Endothelial cell of umbilical vein (primary cell): ENCODE results near the gene PDE8B. TPM values are rescaled to one million over a fixed set of nuclear protein-coding genes. Genes with fewer than 3 reads are reported as not detected.

ENCODE experiments used
- BruUV-seq: library from RNA; stranded (reverse); fragments of 400-500 nt; replicated peaks from 2 replicates; lab custom pipeline; 2021; lab: Mats Ljungman, UMichigan
- CTCF ChIA-PET: fragments of 300-600, 350-600 bp; sonication (Branson Sonifier 250); formaldehyde crosslinking; loops from one replicate; lab custom pipeline; 2021; ENCODE audit warnings: antibody characterized with exemption, inconsistent platforms; lab: Charles Lee
- POLR2A ChIA-PET: fragments of 300-600, 350-600 bp; sonication (Branson Sonifier 250); formaldehyde crosslinking; loops from one replicate; lab custom pipeline; 2021; ENCODE audit warnings: antibody characterized with exemption, inconsistent platforms; lab: Charles Lee
- DNase-seq: peaks from one replicate; pipeline ENCODE4 v3.0.0-alpha.2; 2011; ENCODE audit warnings: low read depth, low spot score
- FAIRE-seq: peaks from 2 replicates; lab custom pipeline; 2011; peaks lifted over from hg19 to GRCh38; lab: Jason Lieb, UNC
- H2AFZ ChIP-seq: 2 replicates; pipeline ENCODE4 v1.6.0; 2012; ENCODE audit warnings: low read depth, low read length, control low read depth, inconsistent platforms
- H3K27ac ChIP-seq: 2 replicates; pipeline ENCODE4 v1.5.1; 2011; ENCODE audit warnings: low read depth, mild to moderate bottlenecking, control low read depth, low read length, moderate library complexity; ENCODE audit not compliant: insufficient read depth
- H3K27me3 ChIP-seq, 2 experiments: 2 replicates each; pipeline versions ENCODE4 v1.6.0 to v1.6.1; 2011; ENCODE audit warnings: low read length in 2 of 2, mixed read lengths in 1 of 2; ENCODE audit not compliant: control insufficient read depth in 2 of 2, insufficient read depth in 2 of 2
- H3K36me3 ChIP-seq, 2 experiments: 2 replicates in 1 of 2; 3 replicates in 1 of 2; pipeline ENCODE4 v1.5.1; 2011; ENCODE audit warnings: low read length in 2 of 2, mild to moderate bottlenecking in 1 of 2, moderate library complexity in 1 of 2; ENCODE audit not compliant: control insufficient read depth in 2 of 2, insufficient read depth in 2 of 2; ENCODE audit errors: extremely low read depth in 1 of 2
- H3K4me1 ChIP-seq: 3 replicates; pipeline ENCODE4 v1.5.1; 2011; ENCODE audit warnings: mild to moderate bottlenecking, low read length; ENCODE audit not compliant: control insufficient read depth, insufficient read depth; ENCODE audit errors: extremely low read depth
- H3K4me2 ChIP-seq: 2 replicates; pipeline ENCODE4 v1.6.1; 2011; ENCODE audit warnings: low read length, control low read depth, mixed read lengths; ENCODE audit not compliant: insufficient read depth
- H3K4me3 ChIP-seq, 3 experiments: fragments of 200-600 bp in 1 of 3; sonication (generic), shearing (Covaris generic) in 1 of 3; replicated peaks in 1 of 3; 2 replicates each; pipeline ENCODE4 v1.5.1; 2011 to 2016; ENCODE audit warnings: control low read depth in 3 of 3, low read length in 3 of 3, mild to moderate bottlenecking in 2 of 3, inconsistent platforms in 1 of 3, low read depth in 1 of 3, moderate library complexity in 1 of 3; ENCODE audit not compliant: insufficient read depth in 1 of 3
- H3K79me2 ChIP-seq: 2 replicates; pipeline ENCODE4 v1.6.0; 2012; ENCODE audit warnings: low read length, inconsistent platforms; ENCODE audit not compliant: control insufficient read depth, insufficient read depth
- H3K9ac ChIP-seq: replicated peaks from 2 replicates; pipeline ENCODE3; 2011; ENCODE audit warnings: low read length, control low read depth; ENCODE audit not compliant: insufficient read depth; ENCODE audit errors: extremely low read depth
- H3K9me1 ChIP-seq: replicated peaks from 3 replicates; pipeline ENCODE4 v1.6.0; 2011; ENCODE audit warnings: mild to moderate bottlenecking, low read length; ENCODE audit not compliant: control insufficient read depth, insufficient read depth; ENCODE audit errors: extremely low read depth
- H3K9me3 ChIP-seq: replicated peaks from 2 replicates; pipeline ENCODE4 v1.5.1; 2012; ENCODE audit warnings: low read length, inconsistent platforms; ENCODE audit not compliant: control insufficient read depth, insufficient read depth
- H4K20me1 ChIP-seq: replicated peaks from 2 replicates; pipeline ENCODE3; 2011; ENCODE audit warnings: mild to moderate bottlenecking, low read length; ENCODE audit not compliant: control insufficient read depth, insufficient read depth; ENCODE audit errors: extremely low read depth
- CTCF ChIP-seq, 2 donors: IDR thresholded peaks; 1 replicate in 1 of 2; 2 replicates in 1 of 2; pipeline ENCODE4 v1.5.1; 2011; ENCODE audit warnings: low read length in 2 of 2, mild to moderate bottlenecking in 2 of 2, moderate library complexity in 2 of 2, control low read depth in 1 of 2, inconsistent platforms in 1 of 2, low read depth in 1 of 2; ENCODE audit not compliant: insufficient read depth in 1 of 2; ENCODE audit errors: extremely low read depth in 1 of 2
- EZH2 ChIP-seq: IDR thresholded peaks from 2 replicates; pipeline ENCODE4 v1.6.1; 2012; ENCODE audit warnings: borderline replicate concordance, low read depth, mild to moderate bottlenecking, moderate library complexity, low read length, inconsistent platforms; ENCODE audit not compliant: severe bottlenecking
- FOS ChIP-seq: IDR thresholded peaks from 2 replicates; pipeline ENCODE4 v1.6.1; 2011; ENCODE audit warnings: mild to moderate bottlenecking, low read length, moderate library complexity, borderline replicate concordance; ENCODE audit not compliant: insufficient read depth
- GATA2 ChIP-seq: IDR thresholded peaks from 2 replicates; pipeline ENCODE4 v1.7.0; 2011; ENCODE audit warnings: low read depth, mild to moderate bottlenecking, moderate library complexity, mixed read lengths, low read length; ENCODE audit not compliant: insufficient read length, insufficient read depth
- JUN ChIP-seq: IDR thresholded peaks from 2 replicates; pipeline ENCODE4 v1.6.1; 2011; ENCODE audit warnings: borderline replicate concordance, low read depth; ENCODE audit not compliant: insufficient read length, insufficient read depth
- MYC ChIP-seq: IDR thresholded peaks from one replicate; pipeline ENCODE4 v1.6.1; 2011; ENCODE audit warnings: mild to moderate bottlenecking, low read depth, low read length
- POLR2A ChIP-seq: IDR thresholded peaks from 2 replicates; pipeline ENCODE4 v1.6.1; 2012; ENCODE audit warnings: low read depth, mild to moderate bottlenecking, control low read depth, low read length
- POLR2AphosphoS5 ChIP-seq: IDR thresholded peaks from 2 replicates; pipeline ENCODE4 v1.6.1; 2012; ENCODE audit warnings: low read depth, mild to moderate bottlenecking, control low read depth, low read length, moderate library complexity; ENCODE audit not compliant: insufficient read depth
- dilution Hi-C: fragments of 300-500 bp; cut with MboI; formaldehyde crosslinking; loops from one replicate; pipeline ENCODE4 v1.15.0; 2019; ENCODE audit warnings: low sequenced_read_pairs; ENCODE audit not compliant: extremely low pct_ligation_motif_present
- intact Hi-C: fragments of 100-400 bp; cut with micrococcal nuclease; formaldehyde crosslinking; loops from one replicate; pipeline ENCODE4 v1.10.0; 2022
- polyA plus RNA-seq, 4 experiments: library from polyadenylated mRNA; depleted of rRNA in 3 of 4; stranded (reverse) in 3 of 4; unstranded in 1 of 4; fragments of >200 nt; gene quantifications; 2 replicates each; pipeline versions ENCODE4 v1.2.1 to v1.2.3, GENCODE V29; 2011 to 2012; ENCODE audit warnings: missing spikeins in 1 of 4
- total RNA-seq: library from RNA; stranded (reverse); gene quantifications from 2 replicates; pipeline ENCODE4 v1.2.3, GENCODE V29; 2021
- TF ChIP-seq, protein P1 (sequence below): IDR thresholded peaks from 2 replicates; pipeline ENCODE4 v1.6.1; 2011; ENCODE audit not compliant: insufficient read depth, insufficient read length

The PDE8B gene
- total and polyA plus RNA-seq, 2 donors (not counting 3 experiments of a cell fraction or from before 2014, with no cell fraction given), result not detected

DNA sequence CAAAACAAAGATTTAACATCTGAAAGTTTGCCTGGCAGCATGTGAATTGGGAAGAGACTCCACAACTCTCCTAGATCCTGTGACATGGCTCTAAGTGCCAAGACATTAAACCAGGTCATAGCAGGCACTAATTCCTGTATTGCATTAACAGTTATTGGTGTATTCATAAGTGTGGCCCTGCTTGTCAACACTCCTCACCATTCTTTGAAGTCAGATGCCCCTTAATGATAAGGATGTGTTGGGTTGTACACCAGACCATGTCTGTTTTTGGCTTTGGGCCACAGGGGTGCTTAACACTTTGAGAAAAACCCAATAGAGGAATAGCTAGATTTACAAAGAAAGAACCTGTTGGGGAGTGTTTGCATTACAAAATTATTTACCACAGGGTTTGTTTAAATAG, 43.4 kb upstream of the PDE8B start:
- Histone ChIP-seq H3K9me3 (no peaks in the 10 kb centered on the region), H3K9me1 (no peaks in the 10 kb centered on the region), H2AFZ (no peak overlapping the region), H3K36me3 (no peaks in the 10 kb centered on the region), H3K27me3 (peaks cover 5 to 6% of the 10 kb centered on the region in 2 experiments), H3K27ac (no peak overlapping the region), H3K9ac (no peak overlapping the region), H3K4me1 (no peaks in the 10 kb centered on the region), H4K20me1 (no peaks in the 10 kb centered on the region), H3K4me3 (no peak overlapping the region), H3K79me2 (no peaks in the 10 kb centered on the region), H3K4me2 (no peak overlapping the region)
- ChIA-PET POLR2A (no interaction called here), CTCF (no interaction called here)
- BruUV-seq, result no TSS peak
- dilution Hi-C loops (no loop called here), intact Hi-C loops (no loop called here)
- no peak for TF ChIP-seq CTCF (IDR thresholded peaks at IDR 0.05; ENCODE audit: extremely low read depth in 1 of 2, insufficient read depth in 1 of 2, low read depth in 1 of 2, low read length in 2 of 2)
- TF ChIP-seq POLR2AphosphoS5, result no peak
- TF ChIP-seq, protein P1, sequence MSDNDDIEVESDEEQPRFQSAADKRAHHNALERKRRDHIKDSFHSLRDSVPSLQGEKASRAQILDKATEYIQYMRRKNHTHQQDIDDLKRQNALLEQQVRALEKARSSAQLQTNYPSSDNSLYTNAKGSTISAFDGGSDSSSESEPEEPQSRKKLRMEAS, result no peak
- TF ChIP-seq GATA2, result no peak
- no peak for TF ChIP-seq JUN
- TF ChIP-seq MYC, result no peak
- TF ChIP-seq FOS, result no peak
- TF ChIP-seq EZH2, result no peak
- TF ChIP-seq POLR2A, result no peak
- FAIRE-seq (no peak), DNase-seq (no peak)
